GM21528 (cell line): ENCODE results near the gene C12orf56.
A peak's percentile ranks its signal among the peaks of the same experiment; 100 is the strongest.

Source experiments
- ATAC-seq: cut with Tn5 transposase; IDR thresholded peaks from one replicate; pipeline ENCODE4 v1.9.1; 2021; ENCODE audit warnings: mild to moderate bottlenecking, moderate library complexity; ENCODE audit not compliant: unreplicated experiment, low FRiP score

Gene C12orf56

GRCh38 chr12:64390275-64390851 lies at the start of gene C12orf56:
Gene C12orf56 (minus strand): TSS chr12:64390758. CDS start chr12:64390565, 193 bp downstream.
- no peak for ATAC-seq

- no peak for ATAC-seq
Observed at GRCh38 chr12:64440100-64440499, 49.5 kb upstream of the C12orf56 start.

GRCh38 chr12:64433915-64434314 lies 43.4 kb upstream of the C12orf56 start:
- no peak for ATAC-seq

GRCh38 chr12:64431791-64432190 lies 41.2 kb upstream of the C12orf56 start:
- ATAC-seq = no peak

GRCh38 chr12:64430886-64431285 lies 40.3 kb upstream of the C12orf56 start:
- no peak for ATAC-seq

GRCh38 chr12:64428956-64429355 lies 38.4 kb upstream of the C12orf56 start:
- ATAC-seq = no peak

GRCh38 chr12:64427988-64428387 lies 37.4 kb upstream of the C12orf56 start:
- no peak for ATAC-seq

- ATAC-seq = no peak
Observed at GRCh38 chr12:64419696-64420095, 29.1 kb upstream of the C12orf56 start.

GRCh38 chr12:64418209-64418608 lies 27.7 kb upstream of the C12orf56 start:
- ATAC-seq = no peak

- ATAC-seq = no peak
Observed at GRCh38 chr12:64413884-64414283, 23.3 kb upstream of the C12orf56 start.

- ATAC-seq = no peak
Observed at GRCh38 chr12:64412459-64412858, 21.9 kb upstream of the C12orf56 start.

GRCh38 chr12:64411427-64411826 lies 20.9 kb upstream of the C12orf56 start:
- ATAC-seq = no peak

- no peak for ATAC-seq
Observed at GRCh38 chr12:64407342-64408223, 17.0 kb upstream of the C12orf56 start.

GRCh38 chr12:64404470-64405256 lies 14.1 kb upstream of the C12orf56 start:
- peak; percentile 74 for ATAC-seq

GRCh38 chr12:64403707-64404469 lies 13.3 kb upstream of the C12orf56 start, which contains the start of gene XPOT:
Gene XPOT (plus strand): TSS chr12:64404392. CDS start chr12:64410036, 5,644 bp downstream.
- ATAC-seq = peak; percentile 94

GRCh38 chr12:64402181-64402580 lies 11.6 kb upstream of the C12orf56 start:
- ATAC-seq = no peak

- no peak for ATAC-seq
Observed at GRCh38 chr12:64400041-64400440, 9.5 kb upstream of the C12orf56 start.

GRCh38 chr12:64395739-64396138 lies 5.2 kb upstream of the C12orf56 start:
- ATAC-seq = no peak

GRCh38 chr12:64392221-64392620 lies 1.7 kb upstream of the C12orf56 start:
- ATAC-seq = no peak

- ATAC-seq = no peak
Observed at GRCh38 chr12:64389154-64389553, 1.4 kb downstream of the C12orf56 start.
